HG03139 (cell line): ENCODE results near the gene ADIG.

Source experiments
- ATAC-seq: cut with Tn5 transposase; IDR thresholded peaks from one replicate; pipeline ENCODE4 v1.9.1; 2021; ENCODE audit not compliant: unreplicated experiment

ADIG gene

DNA sequence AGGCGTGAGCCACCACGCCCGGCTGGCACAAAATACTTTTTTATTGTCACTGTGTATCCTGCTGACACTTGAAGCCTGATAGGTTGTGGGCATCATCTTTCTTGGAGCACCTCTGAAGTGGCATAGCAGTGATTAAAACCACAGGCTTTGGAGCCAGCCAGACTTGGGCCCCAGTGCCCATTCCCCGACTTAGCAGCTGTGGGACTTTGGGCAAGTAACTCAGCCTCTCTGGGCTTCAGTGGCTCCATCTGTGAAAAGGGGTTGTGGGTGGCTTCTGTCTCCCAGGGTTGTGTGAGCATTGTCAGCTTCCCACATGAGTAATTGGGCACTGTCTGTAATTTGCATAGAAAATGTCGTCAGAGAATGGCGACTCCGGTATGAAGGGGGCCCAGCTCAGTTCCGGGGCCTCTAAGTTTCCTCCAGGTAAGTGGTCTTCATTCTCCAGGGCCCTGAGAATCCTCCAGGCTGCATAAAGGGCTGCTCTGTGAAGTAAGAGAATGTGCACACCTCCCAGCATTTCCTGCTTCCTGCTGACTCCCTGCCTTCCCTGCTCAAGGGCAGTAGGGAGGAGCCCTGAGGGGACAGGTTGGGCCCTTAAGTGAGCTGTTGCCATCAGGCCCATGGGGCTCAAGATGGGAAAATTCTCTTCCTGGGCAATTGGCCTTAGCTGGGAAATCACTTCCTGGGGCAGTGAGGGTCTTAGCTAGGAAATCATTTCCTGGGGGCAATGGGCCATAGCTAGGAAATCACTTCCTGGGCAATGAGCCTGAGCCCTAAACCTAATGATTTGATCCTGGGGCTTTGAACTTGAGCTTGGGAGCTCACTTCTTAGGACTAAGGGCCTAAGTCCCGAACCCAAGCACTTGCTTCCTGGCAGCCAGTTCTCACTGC, 47.8 kb downstream of the ADIG start:
- no peak for ATAC-seq

DNA sequence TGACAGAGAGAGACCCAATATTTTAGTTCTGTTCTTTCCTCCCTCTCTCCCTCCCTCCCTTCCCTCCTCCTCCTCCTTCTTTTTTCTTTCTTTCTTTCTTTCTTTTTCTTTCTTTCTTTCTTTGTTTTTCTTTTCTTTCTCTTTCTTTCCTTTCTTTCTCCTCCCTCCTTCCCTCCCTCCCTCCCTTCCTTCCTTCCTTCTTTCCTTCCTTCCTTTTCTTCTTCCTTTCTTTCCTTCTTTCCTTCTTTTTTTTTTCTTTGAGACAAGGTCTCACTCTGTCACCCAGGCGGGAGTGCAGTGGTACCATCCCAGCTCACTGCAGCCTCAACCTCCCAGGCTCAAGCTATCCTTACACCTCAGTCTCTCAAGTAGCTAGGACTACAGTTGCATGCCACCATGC, 49.0 kb downstream of the ADIG start:
- no peak for ATAC-seq

DNA sequence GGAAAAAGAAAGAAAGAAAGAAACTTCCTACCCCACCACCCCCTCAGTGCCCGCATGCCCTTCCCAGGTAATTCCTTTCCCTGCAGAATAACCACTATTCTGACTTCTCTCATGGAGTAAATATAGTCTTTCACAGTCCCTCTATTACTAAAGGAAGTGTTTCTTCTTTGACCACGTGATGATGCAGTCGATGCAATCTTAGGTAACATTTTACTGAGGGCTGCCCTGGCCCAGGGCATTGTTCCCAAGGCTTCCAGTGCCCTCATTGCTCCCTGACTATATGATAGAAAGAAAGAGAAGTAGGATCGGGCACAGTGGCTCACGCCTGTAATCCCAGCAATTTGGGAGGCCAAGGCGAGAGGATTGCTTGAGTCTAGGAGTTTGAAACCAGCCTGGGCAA, 49.7 kb downstream of the ADIG start:
- no peak for ATAC-seq

DNA sequence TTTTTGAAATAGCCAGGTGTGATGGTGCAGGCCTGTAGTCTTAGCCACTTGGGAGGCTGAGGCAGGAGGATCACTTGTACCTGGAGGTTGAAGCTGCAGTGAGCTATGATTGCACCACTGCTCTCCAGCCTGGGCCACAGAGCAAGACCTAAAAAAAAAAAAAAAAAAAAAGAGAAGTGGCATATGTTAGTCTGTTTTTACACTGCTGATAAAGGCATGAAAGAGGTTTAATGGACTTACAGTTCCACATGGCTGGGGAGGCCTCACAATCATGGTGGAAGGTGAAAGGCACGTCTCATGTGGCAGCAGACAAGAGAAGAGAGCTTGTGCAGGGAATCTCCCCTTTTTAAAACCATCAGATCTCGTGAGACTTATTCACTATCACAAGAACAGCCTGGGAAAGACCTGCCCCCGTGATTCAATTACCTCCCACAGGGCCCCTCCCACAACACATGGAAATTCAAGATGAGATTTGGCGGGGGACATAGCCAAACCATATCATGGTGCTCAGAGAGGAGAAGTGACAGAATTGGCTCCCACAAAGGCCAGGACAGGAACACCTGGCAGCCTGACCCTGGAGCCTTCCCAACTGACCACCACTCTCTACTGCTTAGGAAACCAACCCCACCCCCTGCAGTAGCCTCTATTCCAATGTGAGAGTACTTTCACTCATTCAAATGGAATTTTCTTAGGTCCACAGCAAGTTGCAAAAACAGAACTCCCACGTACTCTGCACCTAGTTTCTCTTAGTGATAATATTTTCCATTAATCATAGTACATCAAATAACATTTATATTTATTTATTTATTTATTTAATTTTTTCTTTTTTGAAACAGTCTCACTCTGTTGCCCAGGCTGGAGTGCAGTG, 50.4 kb downstream of the ADIG start:
- no peak for ATAC-seq

DNA sequence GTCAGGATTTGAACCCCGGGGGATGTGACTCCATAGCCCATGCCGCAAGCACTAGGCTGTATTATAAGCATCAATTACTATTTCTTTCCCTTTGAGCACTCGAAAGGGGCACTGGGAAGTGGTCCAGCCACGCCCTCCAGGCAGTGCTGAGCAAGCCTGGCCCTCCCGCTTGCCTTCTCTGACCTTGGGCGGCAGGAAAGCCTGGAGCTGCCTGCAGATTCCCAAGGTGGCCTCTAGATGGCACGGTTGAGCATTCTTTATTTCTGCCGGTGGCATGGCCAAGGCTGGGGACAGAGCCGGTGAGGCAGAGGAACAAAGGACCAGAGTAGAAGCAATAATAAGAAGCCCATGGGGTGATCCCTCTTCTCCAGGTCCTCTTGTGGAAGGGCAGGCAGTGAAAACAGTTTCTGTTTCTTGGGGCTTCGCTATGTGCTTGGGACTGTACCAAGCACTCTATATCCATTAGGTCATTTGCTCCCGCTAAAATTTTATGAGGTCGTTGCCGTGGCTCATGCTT, 52.6 kb downstream of the ADIG start:
- ATAC-seq = no peak

DNA sequence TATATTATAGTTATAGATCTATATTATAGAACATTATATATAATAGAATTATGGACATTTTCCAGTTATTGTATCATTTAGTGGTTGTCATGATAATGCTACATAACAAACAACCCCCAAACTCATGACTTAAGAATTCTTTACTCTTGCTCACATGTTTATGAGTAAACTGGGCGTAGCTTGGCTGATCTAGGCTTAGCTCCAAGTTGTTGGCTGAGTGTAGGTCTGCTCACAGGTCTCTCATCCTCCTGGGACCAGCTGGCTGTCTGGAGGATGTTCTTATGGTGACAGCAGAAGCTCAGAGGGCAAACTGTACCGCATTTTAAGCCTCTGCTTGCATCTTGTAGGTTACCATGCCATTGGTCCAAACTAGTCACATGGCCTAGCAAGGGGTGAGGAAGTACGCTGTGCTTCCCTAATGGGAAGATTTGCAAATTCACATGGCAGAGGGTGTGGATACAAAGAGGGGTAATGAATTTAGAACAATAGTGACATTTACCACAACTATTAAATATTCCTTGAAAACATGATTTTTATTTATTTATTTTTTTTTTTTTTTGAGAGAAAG, 54.8 kb downstream of the ADIG start:
- no peak for ATAC-seq
